ENCODE data around the gene SP3.

GRCh38 chr2:173934895-173935294, 30.3 kb downstream of the SP3 start:
- no peak for TF ChIP-seq CTCF (IDR thresholded peaks at IDR 0.05; ENCODE audit: borderline replicate concordance, extremely low read depth, low read length, poor library complexity, severe bottlenecking)
- no peak for TF ChIP-seq EZH2 (IDR thresholded peaks at IDR 0.05; ENCODE audit: borderline replicate concordance, low read depth, low read length, severe bottlenecking)

Measured in DND-41 (cell line).